Adrenal gland (tissue), 12 donors: Measurements from ENCODE around the gene COL23A1. TPM values are rescaled to one million over a fixed set of nuclear protein-coding genes. Genes with fewer than 3 reads are reported as not detected.

ENCODE experiments used
- DNase-seq, 7 donors: peaks; one replicate each; pipeline ENCODE4 v3.0.0-alpha.2; 2019 to 2020
- H3K27ac ChIP-seq, 5 donors: fragments of 200-600 bp; sonication (generic) in 4 of 5; 1 replicate in 3 of 5; 2 replicates in 2 of 5; pipeline versions ENCODE4 v1.5.1 to v1.8.0; 2016 to 2020; ENCODE audit warnings: mild to moderate bottlenecking in 1 of 5
- H3K27me3 ChIP-seq: fragments of 200-600 bp; 2 replicates; pipeline ENCODE4 v1.8.0; 2021
- H3K36me3 ChIP-seq, 2 donors: fragments of 200-600 bp; replicated peaks in 1 of 2; 1 replicate in 1 of 2; 2 replicates in 1 of 2; pipeline versions ENCODE4 v1.5.1 to v1.8.0; 2018 to 2022
- H3K4me1 ChIP-seq, 2 donors: fragments of 200-600 bp; replicated peaks in 1 of 2; 1 replicate in 1 of 2; 2 replicates in 1 of 2; pipeline versions ENCODE4 v1.5.1 to v1.8.0; 2018 to 2021
- H3K4me3 ChIP-seq, 4 donors: fragments of 200-600 bp; sonication (generic) in 3 of 4; one replicate each; pipeline ENCODE4 v1.5.1; 2016 to 2018
- H3K9me3 ChIP-seq, 3 donors: fragments of 200-600 bp; sonication (generic) in 1 of 3; replicated peaks in 1 of 3; 1 replicate in 2 of 3; 2 replicates in 1 of 3; pipeline versions ENCODE4 v1.5.1 to v1.8.0; 2016 to 2021
- CTCF ChIP-seq, 6 experiments: fragments of 450-650 bp in 4 of 6; fragments of 200-600 bp in 2 of 6; sonication (generic) in 1 of 6; IDR thresholded peaks; 1 replicate in 5 of 6; 2 replicates in 1 of 6; pipeline versions ENCODE4 v1.5.1 to v1.8.0; 2016 to 2021; ENCODE audit warnings: antibody characterized with exemption in 6 of 6, mild to moderate bottlenecking in 2 of 6, moderate library complexity in 1 of 6
- POLR2A ChIP-seq, 2 donors: fragments of 450-650 bp; IDR thresholded peaks; one replicate each; pipeline ENCODE4 v1.6.1; 2017; ENCODE audit warnings: antibody characterized with exemption in 2 of 2, mild to moderate bottlenecking in 2 of 2, moderate library complexity in 1 of 2
- WGBS, 4 donors: extraction: QIAGEN DNeasy Blood & Tissue Kit in 2 of 4; methylation state at CpG; one replicate each; pipeline versions ENCODE4 v1.1.5 to v1.1.7; 2013 to 2017; 5-methylcytosine and 5-hydroxymethylcytosine counted together
- intact Hi-C, 2 donors: fragments of 100-400 bp; cut with DNase I; formaldehyde crosslinking; loops; one replicate each; pipeline versions ENCODE4 v1.14.1 to v1.15.0; 2022 to 2023
- polyA plus RNA-seq, 3 donors: library from polyadenylated mRNA; stranded (reverse); fragments of 200-250 nt in 2 of 3; fragments of 350-450 nt in 1 of 3; fragmentation: Illumina TruSeq in 1 of 3; extraction: RNeasy Lipid Tissue Mini Kit (QIAGEN cat#74804) in 1 of 3; gene quantifications; one replicate each; pipeline ENCODE4 v1.2.3, GENCODE V29; 2013 to 2014
- total RNA-seq, 9 donors: library from RNA; depleted of rRNA in 4 of 9; stranded (reverse); fragments of >200 nt in 4 of 9; fragments of 120-200 nt in 1 of 9; fragmentation: NEBNext Ultra II Directional in 1 of 9; extraction: Animal tissue kit (Norgen Biotek cat#: 25700) in 1 of 9; gene quantifications; one replicate each; pipeline versions ENCODE4 v1.1.0 to v1.2.4, GENCODE V29; 2013 to 2023
- donor health status: healthy with polysubstance abuse.
- donor health status: Bipolar disorder and iron deficiency.
- donor health status: DM: yes; HTN: yes; CAD: no.
- donor health status: DM: no; HTN: no; CAD: no.
- donor health status: DM: no; HTN: no; CAD: no.
- donor health status: DM: yes; HTN: yes; CAD: no.

Gene COL23A1
- total and polyA plus RNA-seq, 12 donors, result 0.09 to 4.4 (median 0.88) TPM

GRCh38 chr5:178298283-178298807 lies 291.8 kb downstream of the COL23A1 start:
- H3K27me3 ChIP-seq, result no peaks in the 10 kb centered on the region
- no peak for TF ChIP-seq POLR2A (IDR thresholded peaks at IDR 0.05)
- no peak for TF ChIP-seq CTCF (IDR thresholded peaks at IDR 0.05)
- H3K36me3 ChIP-seq, result no peaks in the 10 kb centered on the region
- H3K4me1 ChIP-seq, result no peaks in the 10 kb centered on the region
- peak in 1 of 7 donors; percentile 5 for DNase-seq
- H3K27ac ChIP-seq, result no peak overlapping the region
- no peaks in the 10 kb centered on the region for H3K9me3 ChIP-seq
- WGBS, 4 donors, result 86 to 96% (median 92%) methylated on average over 4 of the region's 4 CpGs
- no peak overlapping the region for H3K4me3 ChIP-seq
- intact Hi-C loops, result no loop called here

- peak in 1 of 7 donors; percentile 1 for DNase-seq
- H3K36me3 ChIP-seq, result no peaks in the 10 kb centered on the region
- no peaks in the 10 kb centered on the region for H3K27me3 ChIP-seq
- no peaks in the 10 kb centered on the region for H3K9me3 ChIP-seq
- H3K27ac ChIP-seq, result no peak overlapping the region
- WGBS, 4 donors, result 69 to 88% (median 79%) methylated on average over 4 to 8 of the region's 8 CpGs
- intact Hi-C loops, result no loop called here
- TF ChIP-seq CTCF (IDR thresholded peaks at IDR 0.05) (no peak), POLR2A (IDR thresholded peaks at IDR 0.05) (no peak)
- no peak overlapping the region for H3K4me3 ChIP-seq
- H3K4me1 ChIP-seq, result no peaks in the 10 kb centered on the region
Measured at GRCh38 chr5:178297751-178298150, 292.4 kb downstream of the COL23A1 start.

- intact Hi-C loops, result no loop called here
- whole genome bisulfite sequencing, 4 donors, result 63 to 80% (median 72%) methylated on average over 6 of the region's 6 CpGs
- no peaks in the 10 kb centered on the region for H3K27me3 ChIP-seq
- no peaks in the 10 kb centered on the region for H3K4me1 ChIP-seq
- no peaks in the 10 kb centered on the region for H3K36me3 ChIP-seq
- peak in 1 of 7 donors; percentile 2 for DNase-seq
- H3K27ac ChIP-seq, result no peak overlapping the region
- no peak overlapping the region for H3K4me3 ChIP-seq
- no peaks in the 10 kb centered on the region for H3K9me3 ChIP-seq
- TF ChIP-seq CTCF (IDR thresholded peaks at IDR 0.05) (no peak), POLR2A (IDR thresholded peaks at IDR 0.05) (no peak)
Measured at GRCh38 chr5:178296066-178296465, 294.1 kb downstream of the COL23A1 start.

- TF ChIP-seq CTCF (IDR thresholded peaks at IDR 0.05) (no peak), POLR2A (IDR thresholded peaks at IDR 0.05) (no peak)
- Histone ChIP-seq H3K27ac (no peak overlapping the region), H3K9me3 (no peaks in the 10 kb centered on the region), H3K4me3 (no peak overlapping the region), H3K4me1 (no peaks in the 10 kb centered on the region), H3K27me3 (no peaks in the 10 kb centered on the region), H3K36me3 (no peaks in the 10 kb centered on the region)
- no peak for DNase-seq
- intact Hi-C loops, result no loop called here
Measured at GRCh38 chr5:178295589-178295988, 294.6 kb downstream of the COL23A1 start.
